HG02588 (cell line): Measurements from ENCODE around the gene SMOC2.

Source experiments
- ATAC-seq: cut with Tn5 transposase; IDR thresholded peaks from one replicate; pipeline ENCODE4 v1.9.1; 2021; ENCODE audit warnings: mild to moderate bottlenecking, moderate library complexity; ENCODE audit not compliant: unreplicated experiment

SMOC2 gene

GRCh38 chr6:168515376-168515775 is 74.4 kb downstream of the SMOC2 start:
- no peak for ATAC-seq

DNA sequence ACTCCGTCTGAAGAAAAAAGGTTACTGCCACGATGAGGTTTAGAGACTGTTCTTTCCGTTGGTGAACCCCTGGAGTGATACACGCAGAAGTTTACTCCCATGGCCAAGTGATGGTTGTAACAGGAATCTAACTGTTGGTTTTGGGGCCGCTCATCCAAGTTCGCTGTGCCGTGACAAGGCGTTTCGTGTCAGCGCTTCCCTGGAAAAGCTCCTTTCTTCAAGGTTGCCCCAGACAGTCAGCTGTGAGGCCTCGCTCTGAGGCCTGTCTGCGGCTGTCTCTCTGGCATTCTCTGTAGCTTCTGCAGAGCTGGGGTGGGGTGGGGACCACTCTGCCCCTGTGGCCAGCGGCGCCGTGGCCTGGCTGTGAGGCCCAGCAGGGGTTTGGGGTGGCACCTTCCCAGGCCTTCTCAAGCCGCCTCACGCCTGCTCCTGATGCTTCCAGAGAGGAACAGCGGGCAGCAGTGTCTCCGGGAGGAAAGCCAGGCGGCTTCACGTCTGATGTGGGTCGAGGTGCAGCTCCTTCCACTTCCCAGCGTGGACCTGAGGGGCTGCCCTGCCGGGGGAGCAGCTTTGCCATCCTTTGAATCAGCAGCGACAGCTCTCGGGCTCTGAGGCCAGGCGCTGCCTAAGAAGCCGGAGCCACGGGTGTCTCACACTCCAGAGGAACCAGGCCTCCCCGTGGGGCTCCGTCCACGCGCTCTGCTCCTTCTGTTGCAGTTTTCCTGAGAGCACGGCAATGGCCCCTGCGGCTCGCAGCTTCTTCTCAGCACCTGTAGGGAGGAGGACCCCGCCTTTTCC is 76.2 kb downstream of the SMOC2 start:
- no peak for ATAC-seq

- no peak for ATAC-seq
Measured at GRCh38 chr6:168517742-168518347, 76.9 kb downstream of the SMOC2 start.

GRCh38 chr6:168518348-168518745 is 77.4 kb downstream of the SMOC2 start:
- ATAC-seq: no peak

- no peak for ATAC-seq
Measured at GRCh38 chr6:168518867-168519266, 77.9 kb downstream of the SMOC2 start.

GRCh38 chr6:168520233-168520632 is 79.2 kb downstream of the SMOC2 start:
- ATAC-seq: no peak

DNA sequence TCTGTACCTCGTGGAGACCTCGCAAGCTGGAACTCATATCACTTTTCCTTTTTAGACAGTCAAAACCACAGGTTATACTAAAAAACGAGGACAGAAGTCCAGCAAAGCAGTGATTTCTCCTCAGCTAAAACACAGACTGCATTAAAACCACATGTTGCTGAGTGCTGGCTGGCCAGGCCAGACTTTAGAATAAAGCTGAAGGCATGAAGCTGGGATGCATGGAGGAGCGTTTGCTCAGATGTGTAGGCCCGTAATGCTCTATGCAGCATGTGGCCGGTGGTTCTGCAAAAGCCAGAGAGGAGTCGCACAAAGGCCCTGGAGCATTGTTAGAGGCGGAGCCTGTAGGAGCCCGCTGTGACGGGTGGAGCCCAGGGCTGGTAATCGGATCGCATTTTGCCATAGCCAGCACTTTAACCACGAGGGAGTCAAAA is 83.6 kb downstream of the SMOC2 start:
- no peak for ATAC-seq

DNA sequence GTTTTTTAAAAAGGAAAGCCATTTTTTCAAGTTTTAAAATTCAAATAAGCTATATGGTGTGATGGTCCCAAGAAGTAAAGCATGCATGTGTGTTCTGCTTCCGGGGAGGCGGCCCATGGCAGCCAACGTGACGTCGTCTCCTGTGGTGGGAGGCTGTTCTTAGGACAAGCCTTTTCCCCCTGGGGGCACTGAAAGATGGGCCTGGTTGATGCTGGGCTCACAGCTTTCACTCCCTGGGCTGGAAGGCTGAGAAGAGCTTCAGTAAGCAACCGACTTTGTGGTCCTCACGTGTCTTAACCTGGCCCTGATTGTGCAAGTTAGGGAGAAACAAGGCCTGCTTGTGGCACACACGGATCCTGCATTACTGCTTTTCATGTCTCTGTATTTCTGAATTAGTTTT is 84.1 kb downstream of the SMOC2 start:
- no peak for ATAC-seq

- ATAC-seq: no peak
Measured at GRCh38 chr6:168525926-168526630, 85.1 kb downstream of the SMOC2 start.

DNA sequence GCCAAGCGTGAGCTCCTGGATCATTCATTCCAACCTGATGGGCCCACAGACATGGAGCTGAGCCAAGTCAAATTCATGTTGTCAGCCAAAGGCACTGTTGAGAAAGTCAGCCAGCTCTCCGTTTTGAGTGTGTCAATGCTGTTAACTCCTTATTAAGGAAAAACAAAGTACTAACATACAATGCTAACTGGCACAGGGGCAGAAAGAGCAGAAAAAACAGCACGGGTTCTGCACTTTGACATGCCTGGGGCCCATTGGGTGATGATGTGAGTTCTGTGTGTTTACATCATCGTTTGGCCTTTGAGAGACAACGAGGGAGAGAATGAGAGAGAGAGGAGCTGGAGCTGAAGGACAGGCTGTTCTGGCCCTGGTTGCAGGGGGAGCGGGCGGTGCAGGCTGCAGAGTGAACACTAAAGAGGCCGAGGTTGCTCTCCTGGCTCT is 85.9 kb downstream of the SMOC2 start:
- no peak for ATAC-seq

- no peak for ATAC-seq
Measured at GRCh38 chr6:168527451-168528210, 86.6 kb downstream of the SMOC2 start.

DNA sequence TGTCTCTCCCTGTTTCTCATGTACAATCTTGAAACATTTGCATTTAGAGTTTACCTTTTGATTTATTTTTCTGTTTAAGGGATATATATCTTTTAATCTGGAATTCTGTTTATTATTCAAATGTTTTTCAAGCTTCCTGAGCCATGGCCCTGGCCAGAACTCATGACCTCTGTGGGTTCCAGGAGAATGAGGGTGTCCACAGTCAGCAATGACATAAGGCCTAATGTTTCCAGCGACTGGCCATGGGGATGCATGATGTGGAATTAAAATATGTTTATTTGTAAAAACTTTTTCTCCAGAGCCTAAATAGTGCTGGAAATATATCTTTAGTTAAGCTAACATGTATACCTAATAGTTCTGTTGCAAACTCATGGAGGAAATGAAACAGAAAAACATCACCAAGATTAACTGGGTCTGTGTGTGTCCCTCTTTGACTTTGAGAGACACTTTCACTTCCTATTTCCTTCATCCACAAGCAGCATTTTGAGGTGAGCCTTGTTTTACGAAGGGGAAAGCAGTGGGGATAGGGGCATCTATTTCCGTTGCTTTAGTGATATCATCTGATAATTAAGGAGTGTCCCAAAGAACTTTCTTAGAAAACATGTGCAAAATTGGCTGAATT is 87.6 kb downstream of the SMOC2 start:
- ATAC-seq: no peak

DNA sequence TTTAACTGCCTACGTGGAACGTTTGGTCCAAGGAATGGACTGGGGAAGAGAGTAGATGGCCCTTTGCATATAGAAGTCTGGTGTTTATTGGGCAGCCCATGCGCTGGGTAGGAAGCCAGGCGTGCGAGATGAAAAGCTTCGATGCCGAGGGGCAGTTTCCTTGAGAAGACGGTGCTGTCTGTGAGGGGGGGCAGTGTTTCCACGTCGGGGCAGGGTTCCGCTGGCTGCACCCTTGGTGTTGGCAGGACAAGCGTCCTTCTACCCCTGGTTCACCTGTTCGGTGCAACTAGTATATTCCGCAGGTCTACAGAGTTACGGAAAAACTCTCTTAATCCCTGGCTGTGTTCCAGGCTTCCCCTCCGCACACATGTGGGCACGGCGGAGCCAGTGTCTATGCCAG is 88.2 kb downstream of the SMOC2 start:
- no peak for ATAC-seq

GRCh38 chr6:168530653-168531071 is 89.7 kb downstream of the SMOC2 start:
- no peak for ATAC-seq

GRCh38 chr6:168532070-168532469 is 91.1 kb downstream of the SMOC2 start:
- no peak for ATAC-seq

DNA sequence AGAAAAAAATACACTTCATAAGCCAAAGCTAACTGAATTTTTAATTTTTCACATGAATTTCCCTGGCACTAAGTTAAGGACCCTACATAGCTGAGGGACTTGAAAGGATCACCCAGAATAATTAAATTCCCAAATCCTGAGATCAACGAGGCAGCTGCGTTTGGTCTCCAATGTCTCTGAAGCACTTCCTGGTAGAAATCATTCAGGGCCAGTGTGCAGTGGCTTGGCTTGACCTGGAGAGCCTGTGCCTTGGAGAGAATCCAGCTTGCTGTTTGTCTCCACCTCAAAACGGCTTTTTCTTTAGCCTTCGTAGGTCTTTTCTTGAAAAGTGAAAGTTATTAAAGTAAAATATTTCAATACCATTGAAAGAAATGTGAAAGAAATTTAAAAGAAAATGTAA is 92.4 kb downstream of the SMOC2 start:
- no peak for ATAC-seq

GRCh38 chr6:168534265-168534664 is 93.3 kb downstream of the SMOC2 start:
- ATAC-seq: no peak

DNA sequence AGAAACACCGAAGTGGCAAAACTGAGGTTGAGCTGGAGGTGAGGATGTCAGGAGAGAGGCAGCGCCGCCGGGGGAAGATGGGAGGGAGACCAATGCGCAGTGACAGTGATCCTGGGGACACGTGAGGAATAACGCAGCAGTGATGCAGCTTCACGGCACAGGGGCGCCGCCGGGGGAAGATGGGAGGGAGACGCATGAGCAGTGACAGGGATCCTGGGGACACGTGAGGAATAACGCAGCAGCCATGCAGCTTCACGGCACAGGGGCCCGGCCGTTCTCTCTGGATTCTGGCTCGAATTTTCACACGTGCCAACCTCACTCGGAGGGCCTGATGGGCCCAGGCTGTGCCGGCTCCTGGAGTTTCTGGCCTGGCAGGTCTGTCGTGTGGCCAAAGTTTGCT is 94.7 kb downstream of the SMOC2 start:
- ATAC-seq: no peak

- no peak for ATAC-seq
Measured at GRCh38 chr6:168536196-168536595, 95.2 kb downstream of the SMOC2 start.

DNA sequence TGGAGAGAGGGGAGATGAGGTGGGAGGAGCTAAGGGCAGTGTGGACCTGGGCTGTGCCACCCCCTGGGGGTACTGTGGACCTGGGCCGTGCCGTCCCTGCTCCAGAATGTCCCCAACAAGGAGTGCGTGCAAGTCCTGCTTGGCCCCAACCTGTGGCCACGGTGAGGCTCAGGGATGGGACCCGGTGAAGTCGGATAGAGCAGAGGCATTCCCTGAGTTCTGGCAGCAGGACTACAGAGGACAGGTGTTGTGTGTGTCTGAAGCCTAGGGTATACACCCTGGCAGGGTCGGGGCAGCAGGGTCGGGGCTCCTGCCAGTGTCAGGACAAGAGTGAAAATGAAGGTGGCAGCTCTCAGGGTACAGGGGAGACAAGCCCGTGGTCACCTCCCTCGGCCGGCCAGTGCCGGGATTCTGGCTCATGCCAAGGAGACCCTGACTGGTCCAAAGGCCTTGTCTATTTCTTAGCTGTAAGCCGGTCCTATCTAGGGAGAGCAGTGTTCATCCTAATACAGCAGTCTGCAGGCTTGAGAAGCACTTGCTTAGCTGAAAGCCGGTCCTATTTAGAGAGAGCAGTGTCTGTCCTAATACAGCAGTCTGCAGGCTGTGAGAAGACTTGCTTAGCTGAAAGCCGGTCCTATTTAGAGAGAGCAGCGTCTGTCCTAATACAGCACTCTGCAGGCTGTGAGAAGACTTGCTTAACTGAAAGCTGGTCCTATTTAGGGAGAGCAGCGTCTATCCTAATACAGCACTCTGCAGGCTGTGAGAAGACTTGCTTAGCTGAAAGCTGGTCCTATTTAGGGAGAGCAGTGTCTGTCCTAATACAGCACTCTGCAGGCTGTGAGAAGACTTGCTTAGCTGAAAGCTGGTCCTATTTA is 95.9 kb downstream of the SMOC2 start:
- no peak for ATAC-seq
